Measurements from ENCODE around the gene MEGF11. TPM values are rescaled to one million over a fixed set of nuclear protein-coding genes. Genes with fewer than 3 reads are reported as not detected.

MEGF11 gene
- total RNA-seq, 1 donor from 2014 or later, result 0.06 TPM

DNA sequence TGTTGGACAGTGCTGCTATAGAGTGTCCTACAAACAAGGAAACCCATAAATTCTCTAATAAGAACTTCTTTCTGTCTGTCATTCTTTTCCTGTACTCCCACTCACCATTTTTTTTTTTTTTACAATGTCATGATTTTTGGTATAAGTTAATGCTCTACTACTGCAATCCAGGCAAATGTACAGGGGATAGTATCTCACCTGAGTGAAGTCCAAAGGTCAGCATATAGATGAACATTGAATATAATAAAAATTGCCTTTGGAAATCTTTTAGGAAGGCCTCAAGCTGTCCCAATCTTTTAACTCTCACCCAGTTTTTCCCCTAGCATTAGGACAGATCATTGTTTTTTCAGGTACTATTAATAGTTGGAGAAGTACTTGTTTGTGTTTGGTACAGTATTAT lies 405.6 kb downstream of the MEGF11 start:
- Histone ChIP-seq H3K27me3 (no peaks in the 10 kb centered on the region), H3K4me2 (no peak overlapping the region), H3K27ac (no peak overlapping the region), H3K4me3 (no peak overlapping the region), H3K9ac (no peak overlapping the region), H2AFZ (replicated peaks) (no peak overlapping the region), H3F3A (ENCODE audit: low read depth) (no peaks in the 10 kb centered on the region), H3K9me3 (ENCODE audit: low read depth) (no peaks in the 10 kb centered on the region), H3K4me1 (no peaks in the 10 kb centered on the region), H3K36me3 (no peaks in the 10 kb centered on the region), H4K20me1 (ENCODE audit: low read depth) (no peaks in the 10 kb centered on the region), H3K79me2 (ENCODE audit: low read depth) (no peaks in the 10 kb centered on the region)
- TF ChIP-seq, protein P1, sequence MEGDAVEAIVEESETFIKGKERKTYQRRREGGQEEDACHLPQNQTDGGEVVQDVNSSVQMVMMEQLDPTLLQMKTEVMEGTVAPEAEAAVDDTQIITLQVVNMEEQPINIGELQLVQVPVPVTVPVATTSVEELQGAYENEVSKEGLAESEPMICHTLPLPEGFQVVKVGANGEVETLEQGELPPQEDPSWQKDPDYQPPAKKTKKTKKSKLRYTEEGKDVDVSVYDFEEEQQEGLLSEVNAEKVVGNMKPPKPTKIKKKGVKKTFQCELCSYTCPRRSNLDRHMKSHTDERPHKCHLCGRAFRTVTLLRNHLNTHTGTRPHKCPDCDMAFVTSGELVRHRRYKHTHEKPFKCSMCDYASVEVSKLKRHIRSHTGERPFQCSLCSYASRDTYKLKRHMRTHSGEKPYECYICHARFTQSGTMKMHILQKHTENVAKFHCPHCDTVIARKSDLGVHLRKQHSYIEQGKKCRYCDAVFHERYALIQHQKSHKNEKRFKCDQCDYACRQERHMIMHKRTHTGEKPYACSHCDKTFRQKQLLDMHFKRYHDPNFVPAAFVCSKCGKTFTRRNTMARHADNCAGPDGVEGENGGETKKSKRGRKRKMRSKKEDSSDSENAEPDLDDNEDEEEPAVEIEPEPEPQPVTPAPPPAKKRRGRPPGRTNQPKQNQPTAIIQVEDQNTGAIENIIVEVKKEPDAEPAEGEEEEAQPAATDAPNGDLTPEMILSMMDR (IDR thresholded peaks at IDR 0.05), result no peak
- TF ChIP-seq EZH2phosphoT487 (IDR thresholded peaks at IDR 0.05) (no peak), EZH2 (IDR thresholded peaks at IDR 0.05) (no peak)
- no peak for DNase-seq (ENCODE audit: low spot score)
- peaks cover 8% of the 10 kb centered on the region for H3K9me3 Mint-ChIP-seq
- no peak overlapping the region for H3K27ac Mint-ChIP-seq
- peaks cover 2% of the 10 kb centered on the region for H3K36me3 Mint-ChIP-seq
- no peak overlapping the region for H3K4me3 Mint-ChIP-seq
- peaks cover 2% of the 10 kb centered on the region for H3K27me3 Mint-ChIP-seq (ENCODE audit: insufficient read depth, low read depth)
- H3K4me1 Mint-ChIP-seq, result no peaks in the 10 kb centered on the region

DNA sequence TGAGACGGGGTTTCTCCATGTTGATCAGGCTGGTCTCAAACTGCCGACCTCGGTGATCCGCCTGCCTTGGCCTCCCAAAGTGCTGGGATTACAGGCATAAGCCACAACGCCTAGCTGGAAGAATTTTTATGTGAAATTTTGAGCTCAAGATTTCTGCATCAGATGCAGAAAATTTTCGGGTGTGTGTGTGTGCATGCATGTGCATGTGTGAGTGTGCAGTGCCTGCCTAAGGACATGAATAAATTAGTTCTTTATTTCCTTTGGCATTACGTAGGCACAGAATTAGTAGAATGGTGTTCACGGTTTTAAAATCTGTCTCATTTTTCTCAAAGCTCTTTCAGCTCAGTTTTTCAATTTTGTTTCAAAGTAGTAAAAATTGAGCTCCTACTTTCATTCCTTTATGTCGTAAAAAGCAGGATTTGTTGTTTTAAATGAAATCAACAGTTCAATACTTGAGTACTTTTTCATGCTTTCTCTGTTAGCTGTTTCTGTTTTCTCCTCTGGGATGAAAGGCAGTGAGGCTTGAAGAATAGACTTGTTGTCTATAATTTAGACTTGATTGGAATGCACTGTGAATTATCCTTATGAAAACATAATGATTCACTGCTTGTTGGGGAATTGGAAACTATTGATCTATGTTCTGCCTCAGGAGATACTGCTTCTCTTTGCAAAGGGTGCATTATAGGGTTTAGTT lies 407.6 kb downstream of the MEGF11 start:
- Histone ChIP-seq H2AFZ (replicated peaks) (no peak overlapping the region), H3K9ac (no peak overlapping the region), H3K36me3 (no peaks in the 10 kb centered on the region), H4K20me1 (ENCODE audit: low read depth) (no peaks in the 10 kb centered on the region), H3K4me2 (no peak overlapping the region), H3K79me2 (ENCODE audit: low read depth) (no peaks in the 10 kb centered on the region), H3K9me3 (ENCODE audit: low read depth) (no peaks in the 10 kb centered on the region), H3F3A (ENCODE audit: low read depth) (peaks cover 10% of the 10 kb centered on the region), H3K27ac (no peak overlapping the region), H3K27me3 (no peaks in the 10 kb centered on the region), H3K4me3 (no peak overlapping the region), H3K4me1 (peaks cover 7% of the 10 kb centered on the region)
- Mint-ChIP-seq H3K9me3 (peaks cover 8% of the 10 kb centered on the region), H3K4me1 (peaks cover 10% of the 10 kb centered on the region), H3K27ac (no peak overlapping the region), H3K27me3 (ENCODE audit: insufficient read depth, low read depth) (peaks cover 4% of the 10 kb centered on the region), H3K4me3 (no peak overlapping the region), H3K36me3 (peaks cover 2% of the 10 kb centered on the region)
- no peak for TF ChIP-seq EZH2 (IDR thresholded peaks at IDR 0.05)
- TF ChIP-seq, protein P1 (IDR thresholded peaks at IDR 0.05), result no peak
- TF ChIP-seq EZH2phosphoT487 (IDR thresholded peaks at IDR 0.05), result no peak
- DNase-seq (ENCODE audit: low spot score), result no peak

Small RNA genes lying within 50 kb of the gene (microRNA-seq; reads per million reads assigned to microRNA genes)
- gene MIR4311, result not detected

Small RNA genes lying within 50 kb of the gene (small RNA-seq; reads per million reads assigned to genes)
- gene MIR4311, result not detected

Other genes with a start within 250 kb of the MEGF11 start
- gene DIS3L, start 39.8 kb upstream of the MEGF11 start, total RNA-seq (ENCODE audit: low replicate concordance), result 37.4 and 53.8 TPM in 2 replicates
- 19.5 and 28.9 TPM in 2 replicates for gene TIPIN, start 102.9 kb upstream of the MEGF11 start, total RNA-seq (ENCODE audit: low replicate concordance)
- 42.6 and 55.2 TPM in 2 replicates for gene MAP2K1, start 133.2 kb upstream of the MEGF11 start, total RNA-seq (ENCODE audit: low replicate concordance)
- 26.2 and 32.7 TPM in 2 replicates for gene SNAPC5, start 244.0 kb upstream of the MEGF11 start, total RNA-seq (ENCODE audit: low replicate concordance)

Measured in neural progenitor cell (in vitro differentiated cells).